NB4 (cell line): Measurements from ENCODE around the gene MTURN.

ENCODE experiments used
- CTCF ChIP-seq: IDR thresholded peaks from one replicate; pipeline ENCODE4 v1.5.1; 2012; ENCODE audit warnings: low read depth, low read length
- POLR2A ChIP-seq: IDR thresholded peaks from 2 replicates; pipeline ENCODE4 v1.6.1; 2011; ENCODE audit warnings: mild to moderate bottlenecking; ENCODE audit not compliant: insufficient read length; ENCODE audit errors: extremely low read depth
- TF ChIP-seq, protein P1 (sequence below): IDR thresholded peaks from 2 replicates; pipeline ENCODE4 v1.6.1; 2011; ENCODE audit warnings: low read depth, low read length

DNA sequence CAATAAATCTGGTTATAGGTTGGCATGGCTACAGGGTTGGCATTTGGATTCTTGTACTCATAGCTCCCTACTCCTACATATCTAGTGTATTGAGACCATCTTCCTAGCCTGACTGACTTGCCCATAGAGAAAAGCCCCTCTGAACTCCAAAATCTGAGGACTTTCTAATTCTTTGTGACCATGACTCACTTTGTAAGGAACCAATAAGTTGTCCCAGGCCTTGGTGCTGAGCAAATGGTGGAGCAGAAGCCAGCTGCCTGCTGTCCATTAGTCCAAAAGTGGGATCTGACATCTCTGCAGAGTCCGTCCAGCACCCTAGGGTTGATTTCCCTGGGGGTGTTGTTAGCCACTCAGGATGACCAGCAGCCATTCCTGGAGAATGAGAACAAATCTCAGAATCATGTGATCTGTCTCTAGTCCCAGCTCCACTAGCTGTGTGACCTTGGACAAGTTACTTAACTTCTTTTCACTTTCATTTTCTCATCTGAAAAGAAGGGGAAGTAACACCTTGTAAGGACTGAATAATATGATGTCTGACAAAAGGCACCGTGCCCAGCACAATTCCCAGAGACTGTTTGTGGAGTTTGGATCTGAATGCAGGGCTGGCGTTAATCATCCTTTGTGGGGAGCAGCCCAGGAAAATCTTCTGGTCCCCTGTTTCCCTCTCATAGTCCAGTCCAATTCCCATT, 44.1 kb downstream of the MTURN start:
- TF ChIP-seq CTCF (no peak), POLR2A (no peak)
- TF ChIP-seq, protein P1, sequence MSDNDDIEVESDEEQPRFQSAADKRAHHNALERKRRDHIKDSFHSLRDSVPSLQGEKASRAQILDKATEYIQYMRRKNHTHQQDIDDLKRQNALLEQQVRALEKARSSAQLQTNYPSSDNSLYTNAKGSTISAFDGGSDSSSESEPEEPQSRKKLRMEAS = no peak
